HG02943 (cell line): Measurements from ENCODE around the gene EXOC7.
"Not testable (repeated sequence)": the region's sequence is repeated elsewhere in the genome, so short reads cannot be mapped to it uniquely, and the experiment has no call there.

Experiments
- ATAC-seq: cut with Tn5 transposase; IDR thresholded peaks from one replicate; pipeline ENCODE4 v1.9.1; 2021; ENCODE audit warnings: mild to moderate bottlenecking, low read depth, moderate library complexity; ENCODE audit not compliant: unreplicated experiment

EXOC7 gene

GRCh38 chr17:76089680-76090516, 13.7 kb downstream of the EXOC7 start:
- ATAC-seq: no peak

GRCh38 chr17:76088868-76089576, 14.6 kb downstream of the EXOC7 start:
- ATAC-seq: no peak

GRCh38 chr17:76088041-76088867, 15.3 kb downstream of the EXOC7 start:
- no peak for ATAC-seq

- ATAC-seq: no peak
Observed at GRCh38 chr17:76087531-76087930, 16.1 kb downstream of the EXOC7 start.

GRCh38 chr17:76086384-76086783, 17.2 kb downstream of the EXOC7 start:
- ATAC-seq: no peak

- no peak for ATAC-seq
Observed at GRCh38 chr17:76085731-76086366, 17.7 kb downstream of the EXOC7 start.

GRCh38 chr17:76085066-76085730, 18.4 kb downstream of the EXOC7 start:
- ATAC-seq: no peak

- ATAC-seq: no peak
Observed at GRCh38 chr17:76083536-76084182, 19.9 kb downstream of the EXOC7 start.

DNA sequence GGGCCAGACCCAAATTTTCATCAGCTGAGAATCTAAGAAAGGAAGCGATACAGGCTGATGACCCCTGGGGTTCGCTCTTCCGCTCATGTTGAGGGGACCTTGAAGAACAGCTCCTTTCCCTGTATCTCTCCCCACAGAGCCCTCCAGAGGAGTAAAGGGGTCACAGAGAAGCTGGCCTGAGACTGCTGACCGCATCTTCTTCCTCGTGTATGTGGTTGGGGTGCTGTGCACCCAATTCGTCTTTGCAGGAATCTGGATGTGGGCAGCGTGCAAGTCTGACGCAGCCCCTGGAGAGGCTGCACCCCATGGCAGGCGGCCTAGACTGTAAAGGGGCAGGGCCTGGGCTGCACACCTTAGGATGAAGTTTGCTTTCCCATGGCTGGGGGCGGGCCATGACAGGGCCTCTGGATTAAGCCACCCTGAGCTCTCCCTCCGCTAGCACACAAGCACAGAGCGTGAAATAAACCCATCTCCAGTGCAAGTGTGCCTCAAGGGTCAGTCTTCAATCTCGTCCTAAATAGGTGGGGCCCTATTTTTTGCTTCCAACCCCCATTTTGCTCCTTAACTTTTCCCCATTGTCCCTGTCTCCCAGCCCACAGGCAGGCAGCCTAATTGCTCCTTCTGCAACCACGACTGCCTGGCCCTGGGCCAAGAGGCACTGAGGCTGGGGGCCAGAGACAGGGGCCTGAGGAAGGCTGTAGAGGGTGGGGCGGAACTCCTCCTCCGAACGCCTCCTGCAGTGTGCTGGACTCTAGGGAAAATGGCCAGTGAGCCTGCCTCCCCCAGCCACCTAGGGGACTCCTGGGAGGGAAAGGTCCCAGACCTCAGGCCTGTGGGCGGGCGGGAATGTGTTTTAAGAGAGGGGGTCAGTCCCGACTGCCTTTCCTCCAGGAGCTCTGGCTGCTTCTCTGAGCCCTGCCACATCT, 21.0 kb downstream of the EXOC7 start:
- no peak for ATAC-seq

DNA sequence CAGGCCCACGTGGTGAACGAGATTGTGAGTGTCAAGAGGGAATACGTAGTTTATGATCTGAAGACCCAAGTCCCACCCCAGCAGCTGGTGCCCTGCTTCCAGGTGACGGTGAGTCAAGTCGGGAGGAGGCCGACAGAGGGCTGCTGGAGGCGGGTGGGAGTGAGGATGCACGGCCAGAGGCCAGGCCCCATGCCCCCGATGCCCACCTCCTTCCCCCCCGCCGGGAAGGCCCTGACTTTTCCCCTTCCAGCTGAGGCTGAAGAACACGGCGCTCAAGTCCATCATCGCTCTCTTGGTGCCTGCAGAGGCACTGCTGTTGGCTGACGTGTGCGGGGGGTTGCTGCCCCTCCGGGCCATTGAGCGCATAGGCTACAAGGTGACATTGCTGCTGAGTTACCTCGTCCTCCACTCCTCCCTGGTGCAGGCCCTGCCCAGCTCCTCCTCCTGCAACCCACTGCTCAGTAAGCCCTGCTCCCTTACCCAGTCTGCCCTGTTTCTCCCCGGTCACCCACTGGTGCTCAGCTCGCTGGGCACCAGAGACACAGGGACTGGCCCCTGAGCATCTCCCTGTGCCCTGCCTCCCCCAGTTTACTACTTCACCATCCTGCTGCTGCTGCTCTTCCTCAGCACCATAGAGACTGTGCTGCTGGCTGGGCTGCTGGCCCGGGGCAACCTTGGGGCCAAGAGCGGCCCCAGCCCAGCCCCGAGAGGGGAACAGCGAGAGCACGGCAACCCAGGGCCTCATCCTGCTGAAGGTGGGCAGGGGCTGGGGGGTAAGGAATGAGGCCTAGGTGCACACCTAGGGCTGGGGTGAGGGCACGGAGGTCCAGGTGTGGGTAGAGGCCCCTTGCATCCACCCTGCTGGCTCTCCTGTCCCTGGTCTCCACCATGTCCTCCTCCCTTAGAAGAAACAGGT, 22.0 kb downstream of the EXOC7 start:
- no peak for ATAC-seq

GRCh38 chr17:76080768-76081287, 22.8 kb downstream of the EXOC7 start:
- ATAC-seq: no peak

- ATAC-seq: no peak
Observed at GRCh38 chr17:76079956-76080767, 23.4 kb downstream of the EXOC7 start.

- no peak for ATAC-seq
Observed at GRCh38 chr17:76079535-76079955, 24.0 kb downstream of the EXOC7 start.

GRCh38 chr17:76078860-76079534, 24.6 kb downstream of the EXOC7 start, which contains the start of gene ZACN:
TSS of gene ZACN (plus strand) at chr17:76079182. CDS start at chr17:76079265, 83 bp downstream.
- ATAC-seq: no peak

GRCh38 chr17:76078370-76078769, 25.2 kb downstream of the EXOC7 start:
- not testable (repeated sequence) for ATAC-seq
